GM23248 (cell line): Measurements from ENCODE around the gene POU5F1. TPM values are rescaled to one million over a fixed set of nuclear protein-coding genes. Genes with fewer than 3 reads are reported as not detected.

Experiments
- DNase-seq: peaks from one replicate; pipeline ENCODE4 v3.0.0-alpha.2; 2015
- H2AFZ ChIP-seq: fragments of 200-600 bp; sonication (generic); 2 replicates; pipeline ENCODE4 v1.6.1; 2016; ENCODE audit warnings: antibody characterized with exemption
- H3F3A ChIP-seq: fragments of 200-600 bp; sonication (generic); 2 replicates; pipeline ENCODE4 v1.6.1; 2016; ENCODE audit warnings: mild to moderate bottlenecking, antibody characterized with exemption, mixed run types; ENCODE audit not compliant: insufficient read depth
- H3K27ac ChIP-seq: fragments of 200-600 bp; sonication (generic); 2 replicates; pipeline ENCODE4 v1.5.1; 2016; ENCODE audit warnings: mild to moderate bottlenecking
- H3K27me3 ChIP-seq: fragments of 200-600 bp; sonication (generic); replicated peaks from 2 replicates; pipeline ENCODE4 v1.6.1; 2016; ENCODE audit warnings: mild to moderate bottlenecking; ENCODE audit not compliant: insufficient read depth
- H3K36me3 ChIP-seq: fragments of 200-600 bp; sonication (generic); 2 replicates; pipeline ENCODE4 v1.6.1; 2016; ENCODE audit warnings: low read depth, mild to moderate bottlenecking
- H3K4me1 ChIP-seq: fragments of 200-600 bp; sonication (generic); 2 replicates; pipeline ENCODE4 v1.6.1; 2016; ENCODE audit warnings: mild to moderate bottlenecking; ENCODE audit not compliant: insufficient read depth
- H3K4me2 ChIP-seq: fragments of 200-600 bp; sonication (generic); one replicate; pipeline ENCODE4 v1.6.1; 2016; ENCODE audit warnings: mild to moderate bottlenecking; ENCODE audit not compliant: unreplicated experiment
- H3K4me3 ChIP-seq: fragments of 200-600 bp; sonication (generic); 2 replicates; pipeline ENCODE4 v1.5.1; 2016; ENCODE audit warnings: mild to moderate bottlenecking
- H3K79me2 ChIP-seq: fragments of 200-600 bp; sonication (generic); 2 replicates; pipeline ENCODE4 v1.6.1; 2016; ENCODE audit warnings: mild to moderate bottlenecking; ENCODE audit not compliant: insufficient read depth
- H3K9ac ChIP-seq: fragments of 200-600 bp; sonication (generic); 2 replicates; pipeline ENCODE4 v1.6.1; 2016; ENCODE audit warnings: mild to moderate bottlenecking
- H3K9me2 ChIP-seq: fragments of 200-600 bp; sonication (generic); 2 replicates; pipeline ENCODE4 v1.6.1; 2016; ENCODE audit warnings: mixed run types, mild to moderate bottlenecking, moderate library complexity; ENCODE audit not compliant: insufficient read depth
- H3K9me3 ChIP-seq: fragments of 200-600 bp; sonication (generic); one replicate; pipeline ENCODE4 v1.6.1; 2017; ENCODE audit warnings: low read depth
- H4K20me1 ChIP-seq: fragments of 200-600 bp; sonication (generic); 2 replicates; pipeline ENCODE4 v1.6.0; 2016; ENCODE audit not compliant: insufficient read depth
- EZH2 ChIP-seq: fragments of 200-600 bp; sonication (generic); IDR thresholded peaks from 2 replicates; pipeline ENCODE4 v1.6.1; 2018; ENCODE audit warnings: antibody characterized with exemption, mild to moderate bottlenecking; ENCODE audit not compliant: insufficient read depth, poor library complexity, severe bottlenecking
- EZH2phosphoT487 ChIP-seq: fragments of 200-600 bp; sonication (generic); IDR thresholded peaks from 2 replicates; pipeline ENCODE4 v1.6.1; 2018; ENCODE audit warnings: antibody characterized with exemption, moderate library complexity, mild to moderate bottlenecking, low read depth; ENCODE audit not compliant: insufficient read depth
- WGBS, 2 experiments: methylation state at CpG; one replicate each; pipeline ENCODE4 v1.1.6; 2015 to 2017; ENCODE audit warnings: low lambda C conversion rate in 2 of 2, low coverage in 1 of 2; ENCODE audit errors: missing lambda C conversion rate in 2 of 2; 5-methylcytosine and 5-hydroxymethylcytosine counted together
- in situ Hi-C: fragments of 300-500 bp; cut with MboI; formaldehyde crosslinking; loops from 2 replicates; pipeline ENCODE4 v1.15.0; 2020
- polyA plus RNA-seq: library from polyadenylated mRNA; unstranded; fragments of >200 nt; fragmentation: Nextera tagmentation; extraction: Ambion mirVana; gene quantifications from 2 replicates; pipeline ENCODE4 v1.2.1, GENCODE V29; 2016
- total RNA-seq: library from RNA; depleted of rRNA; stranded (reverse); fragments of >200 nt; shearing (Covaris generic); gene quantifications from 2 replicates; pipeline ENCODE4 v1.2.3, GENCODE V29; 2014

Gene POU5F1
- total and polyA plus RNA-seq, 2 experiments from 2014 or later, result 0.22 to 0.88 TPM

DNA sequence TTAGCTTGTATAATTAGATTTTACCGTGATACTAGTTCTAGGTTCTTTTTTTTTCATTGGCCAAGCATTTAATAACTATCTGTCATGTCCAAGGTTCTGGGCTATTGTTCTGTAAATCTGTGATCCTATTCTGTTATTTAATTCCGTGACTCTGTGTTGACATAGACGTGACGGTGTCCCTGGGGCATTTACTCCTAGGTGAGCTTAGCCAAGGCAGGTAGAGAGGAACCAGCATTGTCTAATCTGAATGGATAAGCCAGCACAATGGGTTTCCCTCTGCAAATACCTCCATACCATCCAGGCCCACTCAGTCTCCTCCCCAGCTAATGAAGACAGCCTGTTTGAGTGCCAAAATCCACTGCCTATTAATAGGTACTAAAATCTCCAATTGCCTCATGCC lies 41.4 kb downstream of the POU5F1 start:
- Histone ChIP-seq H3K79me2 (no peaks in the 10 kb centered on the region), H3F3A (peaks cover 16% of the 10 kb centered on the region), H3K27ac (no peak overlapping the region), H2AFZ (no peak overlapping the region), H3K9me3 (no peaks in the 10 kb centered on the region), H3K4me1 (peaks cover 28% of the 10 kb centered on the region), H3K9me2 (no peaks in the 10 kb centered on the region), H3K4me2 (no peak overlapping the region), H4K20me1 (no peaks in the 10 kb centered on the region), H3K36me3 (no peaks in the 10 kb centered on the region), H3K9ac (no peak overlapping the region), H3K4me3 (no peak overlapping the region), H3K27me3 (no peaks in the 10 kb centered on the region)
- in situ Hi-C loops, result no loop called here
- TF ChIP-seq EZH2, result no peak
- TF ChIP-seq EZH2phosphoT487, result no peak
- WGBS, 2 experiments, result 80 to 81% methylated on average over 4 of the region's 4 CpGs
- DNase-seq, result no peak

DNA sequence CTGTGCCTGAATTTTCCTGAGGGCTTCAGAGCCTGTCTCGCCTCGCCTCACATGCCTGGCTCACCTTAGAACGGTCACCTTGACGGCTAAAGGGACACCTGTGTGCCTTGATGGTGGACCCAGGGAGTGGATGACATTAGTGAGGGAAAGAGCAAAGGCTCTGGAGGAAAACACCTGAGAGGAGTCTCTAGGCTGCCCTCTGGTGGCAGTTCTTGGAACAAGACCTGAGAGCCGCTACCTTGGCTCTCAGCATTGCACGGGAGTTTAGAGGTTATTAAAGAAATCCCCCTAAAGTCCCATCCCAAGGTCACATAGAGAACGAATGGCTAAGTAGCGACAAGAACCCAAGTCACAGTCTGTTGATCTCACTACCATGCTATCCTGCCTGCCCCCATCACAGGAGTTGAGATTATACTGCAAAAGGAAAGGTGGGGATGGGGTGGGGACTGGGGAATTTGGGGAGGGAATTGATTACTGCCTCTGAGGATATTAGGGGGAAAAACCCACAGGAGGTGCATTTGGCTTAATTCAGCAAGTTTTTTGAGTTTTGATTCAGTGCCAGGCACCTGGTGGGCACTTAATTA lies 42.3 kb downstream of the POU5F1 start:
- Histone ChIP-seq H3K9me3 (no peaks in the 10 kb centered on the region), H3K27ac (no peak overlapping the region), H3F3A (peaks cover 16% of the 10 kb centered on the region), H3K9me2 (no peaks in the 10 kb centered on the region), H3K79me2 (no peaks in the 10 kb centered on the region), H3K4me1 (peaks cover 30% of the 10 kb centered on the region), H3K36me3 (no peaks in the 10 kb centered on the region), H2AFZ (no peak overlapping the region), H3K4me2 (no peak overlapping the region), H3K27me3 (no peaks in the 10 kb centered on the region), H3K4me3 (no peak overlapping the region), H4K20me1 (no peaks in the 10 kb centered on the region), H3K9ac (no peak overlapping the region)
- WGBS, 2 experiments, result 12 to 18% methylated on average over 8 of the region's 8 CpGs
- TF ChIP-seq EZH2 (no peak), EZH2phosphoT487 (no peak)
- peak; percentile 57 for DNase-seq
- in situ Hi-C loops, result no loop called here

DNA sequence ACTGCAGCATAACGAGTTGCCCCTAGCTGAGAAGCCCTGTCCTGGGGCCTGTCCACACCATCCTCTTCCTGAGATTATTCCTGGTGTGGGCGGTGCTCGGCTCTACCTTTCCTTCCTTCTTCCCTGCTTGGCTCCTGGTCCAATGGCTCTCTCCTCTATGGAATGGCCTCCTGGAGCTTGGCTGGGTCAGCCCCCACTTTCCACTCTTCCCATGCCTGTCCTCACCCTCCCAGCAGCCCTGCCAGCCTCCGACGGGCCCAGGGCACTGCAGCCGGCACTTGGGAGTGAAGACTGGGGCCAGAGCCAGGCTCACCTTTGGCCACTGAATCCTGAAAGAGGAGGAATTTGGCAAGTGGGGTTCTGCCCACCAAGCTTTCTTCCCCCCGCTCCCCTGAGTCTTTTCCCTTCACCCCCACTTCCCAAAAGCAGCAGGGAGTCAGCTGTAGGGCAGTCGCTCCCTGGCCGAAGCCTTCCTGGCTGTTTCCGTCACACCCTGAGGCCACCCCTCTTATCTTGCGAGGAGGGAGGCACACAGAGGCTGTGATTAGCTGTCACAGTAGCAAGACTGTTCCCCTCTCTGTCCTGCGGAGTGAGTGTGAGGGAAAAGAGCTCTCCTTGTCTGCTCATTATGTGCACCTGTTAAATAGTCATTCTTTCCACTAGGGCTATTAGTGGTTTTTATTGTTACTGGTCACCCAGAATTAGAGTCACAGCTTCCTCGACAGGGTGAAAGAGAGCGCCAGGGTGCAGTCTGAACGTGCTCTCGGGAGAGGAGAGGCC lies 43.9 kb downstream of the POU5F1 start:
- in situ Hi-C loops, result no loop called here
- Histone ChIP-seq H2AFZ (no peak overlapping the region), H3K27ac (peak overlapping the region; percentile 51), H3K4me2 (peak overlapping the region; percentile 35), H3F3A (peaks cover 22% of the 10 kb centered on the region), H3K27me3 (no peaks in the 10 kb centered on the region), H3K79me2 (no peaks in the 10 kb centered on the region), H3K36me3 (no peaks in the 10 kb centered on the region), H3K4me1 (peaks cover 38% of the 10 kb centered on the region), H3K9ac (peak overlapping the region; percentile 27; the same call in 1 of the 2 replicates), H3K9me3 (no peaks in the 10 kb centered on the region), H4K20me1 (no peaks in the 10 kb centered on the region), H3K9me2 (no peaks in the 10 kb centered on the region), H3K4me3 (no peak overlapping the region)
- DNase-seq, result no peak
- TF ChIP-seq EZH2 (no peak), EZH2phosphoT487 (no peak)
- 81% methylated on average over 15 to 16 of the region's 16 CpGs for WGBS, 2 experiments

DNA sequence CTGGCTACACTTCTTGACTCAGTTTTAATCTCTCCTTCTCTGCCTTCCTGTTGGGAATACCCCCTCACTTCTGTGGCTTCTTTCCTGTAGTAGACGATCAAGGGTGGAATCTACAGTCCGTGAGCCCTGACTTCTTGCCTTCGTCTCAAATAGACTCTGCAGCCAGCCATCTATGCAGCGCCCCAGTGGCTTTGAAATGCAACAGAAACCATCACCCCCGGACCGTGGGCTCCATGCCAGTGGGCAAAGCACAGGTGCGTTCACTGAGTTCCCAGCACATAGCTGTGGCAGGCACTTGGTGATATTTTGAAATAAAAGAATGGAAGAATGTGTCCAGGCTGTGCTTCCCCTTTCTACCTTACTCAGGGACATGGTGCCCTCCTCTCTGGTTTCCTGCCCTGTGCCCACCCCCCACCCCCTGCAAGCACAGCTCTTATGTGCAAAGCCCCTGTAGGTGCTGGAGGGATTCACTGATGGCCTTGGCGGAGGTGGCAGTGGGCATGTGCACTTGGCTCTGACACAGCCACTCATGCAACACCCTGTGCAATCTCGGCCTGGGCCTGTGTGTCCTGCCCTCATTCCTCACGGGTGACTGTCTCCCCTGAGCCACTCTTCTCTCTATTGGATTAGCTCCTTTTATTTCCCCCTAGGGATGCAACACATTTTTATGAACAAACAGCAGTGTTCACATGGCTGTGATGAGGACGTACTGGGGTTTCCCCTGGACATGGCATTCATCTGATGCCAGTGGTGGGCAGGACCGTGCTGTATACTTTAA lies 44.7 kb downstream of the POU5F1 start:
- Histone ChIP-seq H3K27me3 (no peaks in the 10 kb centered on the region), H3F3A (peaks cover 23% of the 10 kb centered on the region), H3K36me3 (no peaks in the 10 kb centered on the region), H3K4me1 (peaks cover 38% of the 10 kb centered on the region), H3K79me2 (no peaks in the 10 kb centered on the region), H3K27ac (peak overlapping the region; percentile 51), H3K4me3 (no peak overlapping the region), H4K20me1 (no peaks in the 10 kb centered on the region), H3K4me2 (peak overlapping the region; percentile 35), H3K9me2 (no peaks in the 10 kb centered on the region), H2AFZ (no peak overlapping the region), H3K9ac (peak overlapping the region; percentile 27; the same call in 1 of the 2 replicates), H3K9me3 (no peaks in the 10 kb centered on the region)
- TF ChIP-seq EZH2phosphoT487, result no peak
- TF ChIP-seq EZH2, result no peak
- WGBS, 2 experiments, result 51 to 55% methylated on average over 12 of the region's 12 CpGs
- DNase-seq, result peak; percentile 98
- in situ Hi-C loops, result no loop called here
